NCI-H2107 (cell line): Measurements from ENCODE around the gene CABP7.
A peak's percentile ranks its signal among the peaks of the same experiment; 100 is the strongest.

Experiments used
- DNase-seq: peaks from one replicate; lab custom pipeline; 2025; lab: John Stamatoyannopoulos, UW

The CABP7 gene

GRCh38 chr22:29723766-29724165 is 4.0 kb downstream of the CABP7 start:
- no peak for DNase-seq

GRCh38 chr22:29724843-29725242 is 5.0 kb downstream of the CABP7 start:
- DNase-seq, result no peak

GRCh38 chr22:29726106-29726505 is 6.3 kb downstream of the CABP7 start:
- DNase-seq, result no peak

GRCh38 chr22:29726512-29727130 is 6.8 kb downstream of the CABP7 start:
- DNase-seq, result no peak

- DNase-seq, result no peak
These were observed 7.3 kb downstream of the CABP7 start for GRCh38 chr22:29727131-29727523.

- DNase-seq, result no peak
These were observed 9.4 kb downstream of the CABP7 start for GRCh38 chr22:29729161-29729560.

GRCh38 chr22:29731058-29731850 is 11.5 kb downstream of the CABP7 start:
- DNase-seq, result no peak

- no peak for DNase-seq
These were observed 13.1 kb downstream of the CABP7 start for GRCh38 chr22:29732883-29733282.

- DNase-seq, result peak; percentile 18
These were observed 13.8 kb downstream of the CABP7 start for GRCh38 chr22:29733362-29734201.

GRCh38 chr22:29734406-29734805 is 14.6 kb downstream of the CABP7 start:
- DNase-seq, result no peak

- no peak for DNase-seq
These were observed 15.0 kb downstream of the CABP7 start for GRCh38 chr22:29734838-29735237.

GRCh38 chr22:29735416-29735815 is 15.6 kb downstream of the CABP7 start:
- no peak for DNase-seq

- DNase-seq, result no peak
These were observed 17.7 kb downstream of the CABP7 start for GRCh38 chr22:29737251-29738117.

GRCh38 chr22:29738118-29738815 is 18.5 kb downstream of the CABP7 start:
- no peak for DNase-seq

- no peak for DNase-seq
These were observed 19.6 kb downstream of the CABP7 start for GRCh38 chr22:29739346-29739875.

- no peak for DNase-seq
These were observed 20.4 kb downstream of the CABP7 start for GRCh38 chr22:29740216-29740615.

GRCh38 chr22:29741926-29742325 is 22.1 kb downstream of the CABP7 start:
- DNase-seq, result no peak

- DNase-seq, result no peak
These were observed 22.5 kb downstream of the CABP7 start for GRCh38 chr22:29742326-29742725.

- peak; percentile 8 for DNase-seq
These were observed 25.1 kb downstream of the CABP7 start for GRCh38 chr22:29744902-29745301.

GRCh38 chr22:29747832-29748231 is 28.0 kb downstream of the CABP7 start:
- no peak for DNase-seq
